Stomach smooth muscle (tissue), 2 donors: Measurements from ENCODE around the gene POLD1.

Experiments used
- H3K27ac ChIP-seq: one replicate; pipeline ENCODE4 v1.7.0; 2013; ENCODE audit warnings: mild to moderate bottlenecking, low read length, inconsistent platforms
- H3K27me3 ChIP-seq, 2 donors: one replicate each; pipeline ENCODE4 v1.7.0; 2013; ENCODE audit warnings: low read length in 2 of 2; ENCODE audit not compliant: insufficient read depth in 2 of 2, control insufficient read depth in 1 of 2
- H3K36me3 ChIP-seq, 2 donors: one replicate each; pipeline ENCODE4 v1.7.0; 2013; ENCODE audit warnings: low read length in 2 of 2; ENCODE audit not compliant: control insufficient read depth in 2 of 2, insufficient read depth in 2 of 2
- H3K4me1 ChIP-seq: one replicate; pipeline ENCODE4 v1.7.0; 2013; ENCODE audit warnings: low read length; ENCODE audit not compliant: control insufficient read depth, insufficient read depth
- H3K4me3 ChIP-seq, 2 donors: one replicate each; pipeline ENCODE4 v1.7.0; 2013; ENCODE audit warnings: low read length in 2 of 2
- H3K9ac ChIP-seq, 2 donors: one replicate each; pipeline ENCODE4 v1.7.0; 2013; ENCODE audit warnings: low read length in 2 of 2, mild to moderate bottlenecking in 1 of 2
- H3K9me3 ChIP-seq, 2 donors: one replicate each; pipeline ENCODE4 v1.7.0; 2013; ENCODE audit warnings: low read length in 2 of 2; ENCODE audit not compliant: control insufficient read depth in 2 of 2
- donor health status: healthy.
- donor health status: Pancreatic carcinoma.

Gene POLD1

DNA sequence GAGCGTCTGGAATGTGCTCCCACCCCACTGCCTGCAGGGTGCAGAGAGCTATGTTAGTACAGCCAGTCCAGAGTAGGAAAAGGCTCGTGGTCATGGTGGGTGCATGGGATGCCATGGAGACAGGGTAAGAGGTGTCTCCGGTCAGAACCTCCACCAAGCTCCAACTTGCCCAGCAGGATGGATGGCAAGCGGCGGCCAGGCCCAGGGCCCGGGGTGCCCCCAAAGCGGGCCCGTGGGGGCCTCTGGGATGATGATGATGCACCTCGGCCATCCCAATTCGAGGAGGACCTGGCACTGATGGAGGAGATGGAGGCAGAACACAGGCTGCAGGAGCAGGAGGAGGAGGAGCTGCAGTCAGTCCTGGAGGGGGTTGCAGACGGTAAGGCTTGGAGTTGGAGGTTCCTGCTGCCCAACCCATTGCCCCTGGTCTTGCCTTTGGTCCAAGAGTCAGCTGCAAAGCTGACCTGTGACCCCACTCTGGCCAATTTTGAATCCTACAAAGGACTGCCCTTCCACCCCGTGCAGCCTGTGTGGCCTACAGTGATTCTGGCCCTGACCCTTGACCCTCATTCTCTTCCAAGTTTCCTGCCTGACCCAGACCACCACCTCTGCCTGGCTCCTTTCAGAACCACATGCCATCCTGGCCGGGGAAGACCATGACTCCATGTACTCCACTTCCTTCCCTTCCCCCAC, 14.7 kb downstream of the POLD1 start:
- Histone ChIP-seq H3K9me3 (no peaks in the 10 kb centered on the region), H3K4me3 (no peak overlapping the region), H3K9ac (no peak overlapping the region), H3K27ac (no peak overlapping the region), H3K36me3 (no peaks in the 10 kb centered on the region), H3K4me1 (no peaks in the 10 kb centered on the region), H3K27me3 (no peaks in the 10 kb centered on the region)

DNA sequence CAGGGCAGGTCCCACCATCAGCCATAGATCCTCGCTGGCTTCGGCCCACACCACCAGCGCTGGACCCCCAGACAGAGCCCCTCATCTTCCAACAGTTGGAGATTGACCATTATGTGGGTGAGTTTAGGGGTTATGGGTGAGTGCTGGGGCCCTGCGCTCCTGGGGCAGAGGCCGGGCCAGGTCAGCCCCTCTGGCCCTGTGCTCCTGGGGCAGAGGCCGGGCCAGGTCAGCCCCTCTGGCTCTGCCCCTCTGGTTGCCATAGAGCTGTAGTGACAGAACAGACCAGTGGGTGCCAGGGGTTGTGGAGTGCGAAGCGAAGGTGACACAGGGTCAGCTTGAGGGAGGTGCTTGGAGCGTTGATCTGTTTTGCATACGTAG, 15.2 kb downstream of the POLD1 start:
- no peaks in the 10 kb centered on the region for H3K27me3 ChIP-seq
- H3K4me1 ChIP-seq, result no peaks in the 10 kb centered on the region
- no peak overlapping the region for H3K4me3 ChIP-seq
- H3K27ac ChIP-seq, result no peak overlapping the region
- no peak overlapping the region for H3K9ac ChIP-seq
- no peaks in the 10 kb centered on the region for H3K36me3 ChIP-seq
- no peaks in the 10 kb centered on the region for H3K9me3 ChIP-seq

DNA sequence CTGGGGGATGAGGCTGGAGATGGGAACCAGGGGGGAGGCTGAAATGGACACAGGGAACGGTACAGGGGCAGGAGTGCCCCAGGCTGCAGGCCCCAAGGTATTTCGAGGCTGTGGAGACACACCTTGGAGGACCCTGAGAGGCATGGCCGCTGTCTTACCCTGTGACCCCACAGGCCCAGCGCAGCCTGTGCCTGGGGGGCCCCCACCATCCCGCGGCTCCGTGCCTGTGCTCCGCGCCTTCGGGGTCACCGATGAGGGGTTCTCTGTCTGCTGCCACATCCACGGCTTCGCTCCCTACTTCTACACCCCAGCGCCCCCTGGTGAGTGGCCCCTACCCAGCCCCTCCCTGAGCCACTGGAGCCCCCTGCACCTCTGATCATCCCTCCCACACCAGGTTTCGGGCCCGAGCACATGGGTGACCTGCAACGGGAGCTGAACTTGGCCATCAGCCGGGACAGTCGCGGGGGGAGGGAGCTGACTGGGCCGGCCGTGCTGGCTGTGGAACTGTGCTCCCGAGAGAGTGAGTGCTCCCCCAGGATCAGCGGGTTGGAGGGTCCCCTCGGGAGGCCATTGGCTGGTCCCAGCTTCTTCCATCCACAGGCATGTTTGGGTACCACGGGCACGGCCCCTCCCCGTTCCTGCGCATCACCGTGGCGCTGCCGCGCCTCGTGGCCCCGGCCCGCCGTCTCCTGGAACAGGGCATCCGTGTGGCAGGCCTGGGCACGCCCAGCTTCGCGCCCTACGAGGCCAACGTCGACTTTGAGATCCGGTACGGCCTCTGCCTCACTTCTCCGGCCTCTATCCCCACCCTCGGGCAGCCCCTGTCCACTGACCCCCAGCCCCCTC, 17.7 kb downstream of the POLD1 start:
- H3K27ac ChIP-seq, result no peak overlapping the region
- no peaks in the 10 kb centered on the region for H3K27me3 ChIP-seq
- H3K36me3 ChIP-seq, result no peaks in the 10 kb centered on the region
- no peak overlapping the region for H3K4me3 ChIP-seq
- H3K4me1 ChIP-seq, result no peaks in the 10 kb centered on the region
- H3K9ac ChIP-seq, result no peak overlapping the region
- H3K9me3 ChIP-seq, result no peaks in the 10 kb centered on the region

DNA sequence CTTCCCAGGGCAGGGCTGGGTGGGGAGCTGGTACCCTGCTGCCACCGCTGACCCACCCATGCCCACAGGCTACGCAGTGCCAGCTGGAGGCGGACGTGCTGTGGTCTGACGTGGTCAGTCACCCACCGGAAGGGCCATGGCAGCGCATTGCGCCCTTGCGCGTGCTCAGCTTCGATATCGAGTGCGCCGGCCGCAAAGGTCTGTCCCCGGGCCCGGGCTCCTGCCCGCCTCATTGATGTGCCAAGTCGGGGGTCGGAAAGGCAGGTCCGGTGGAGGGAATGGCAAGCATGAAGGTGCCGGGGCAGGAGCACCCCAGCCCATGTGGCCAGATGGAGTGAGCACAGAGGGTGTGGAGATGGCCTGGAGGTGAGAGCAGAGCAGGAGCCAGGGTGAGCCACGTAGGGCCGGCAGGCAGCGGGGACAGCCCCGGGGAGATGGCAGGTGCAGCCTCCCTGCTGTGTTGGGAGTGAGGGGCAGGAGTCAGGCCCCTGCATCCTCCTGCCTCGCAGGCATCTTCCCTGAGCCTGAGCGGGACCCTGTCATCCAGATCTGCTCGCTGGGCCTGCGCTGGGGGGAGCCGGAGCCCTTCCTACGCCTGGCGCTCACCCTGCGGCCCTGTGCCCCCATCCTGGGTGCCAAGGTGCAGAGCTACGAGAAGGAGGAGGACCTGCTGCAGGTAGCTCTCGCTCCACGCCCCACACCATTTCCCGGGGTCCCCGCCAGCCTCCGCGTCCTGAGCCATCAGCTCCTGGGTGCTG, 18.6 kb downstream of the POLD1 start:
- H3K36me3 ChIP-seq, result no peaks in the 10 kb centered on the region
- H3K9me3 ChIP-seq, result no peaks in the 10 kb centered on the region
- no peak overlapping the region for H3K27ac ChIP-seq
- H3K4me3 ChIP-seq, result no peak overlapping the region
- no peaks in the 10 kb centered on the region for H3K4me1 ChIP-seq
- no peaks in the 10 kb centered on the region for H3K27me3 ChIP-seq
- no peak overlapping the region for H3K9ac ChIP-seq

DNA sequence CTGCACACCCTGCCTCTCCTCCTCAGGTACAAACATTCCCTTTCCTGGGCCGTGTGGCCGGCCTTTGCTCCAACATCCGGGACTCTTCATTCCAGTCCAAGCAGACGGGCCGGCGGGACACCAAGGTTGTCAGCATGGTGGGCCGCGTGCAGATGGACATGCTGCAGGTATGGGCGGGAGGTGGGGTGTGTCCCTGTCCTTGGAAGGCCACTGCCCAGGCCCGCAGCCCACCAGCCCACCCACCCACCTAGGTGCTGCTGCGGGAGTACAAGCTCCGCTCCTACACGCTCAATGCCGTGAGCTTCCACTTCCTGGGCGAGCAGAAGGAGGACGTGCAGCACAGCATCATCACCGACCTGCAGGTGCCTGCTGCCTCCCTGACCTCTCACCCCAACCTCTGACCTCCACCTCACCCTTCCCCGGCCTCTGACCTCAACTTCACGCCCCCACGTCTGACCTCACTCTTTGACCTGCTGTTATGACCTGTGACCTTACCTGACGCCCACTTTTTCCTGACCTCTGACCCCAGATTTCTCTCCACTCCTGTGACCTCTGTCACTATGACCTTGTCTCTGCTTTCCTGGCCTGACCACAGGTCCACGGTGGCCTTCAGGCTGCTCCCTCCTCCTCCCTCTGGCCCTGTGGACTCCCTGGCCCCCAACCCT, 22.1 kb downstream of the POLD1 start:
- Histone ChIP-seq H3K27me3 (no peaks in the 10 kb centered on the region), H3K4me1 (no peaks in the 10 kb centered on the region), H3K4me3 (no peak overlapping the region), H3K36me3 (peaks cover 0 to 6% of the 10 kb centered on the region in 2 donors), H3K9me3 (no peaks in the 10 kb centered on the region), H3K9ac (no peak overlapping the region), H3K27ac (no peak overlapping the region)

DNA sequence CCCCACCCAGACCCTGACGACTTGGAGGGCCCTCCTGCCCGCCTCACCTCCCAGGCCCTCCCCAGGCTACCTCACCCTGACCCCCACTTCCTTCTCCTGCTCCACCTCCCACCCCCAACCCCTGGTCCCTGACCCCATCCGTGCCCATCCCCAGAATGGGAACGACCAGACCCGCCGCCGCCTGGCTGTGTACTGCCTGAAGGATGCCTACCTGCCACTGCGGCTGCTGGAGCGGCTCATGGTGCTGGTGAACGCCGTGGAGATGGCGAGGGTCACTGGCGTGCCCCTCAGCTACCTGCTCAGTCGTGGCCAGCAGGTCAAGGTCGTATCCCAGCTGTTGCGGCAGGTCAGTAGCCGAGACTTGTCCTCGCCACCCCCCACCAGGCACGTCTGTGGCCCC, 22.7 kb downstream of the POLD1 start:
- H3K27ac ChIP-seq, result no peak overlapping the region
- no peak overlapping the region for H3K9ac ChIP-seq
- peaks cover 0 to 6% of the 10 kb centered on the region in 2 donors for H3K36me3 ChIP-seq
- H3K4me3 ChIP-seq, result no peak overlapping the region
- H3K4me1 ChIP-seq, result no peaks in the 10 kb centered on the region
- H3K9me3 ChIP-seq, result no peaks in the 10 kb centered on the region
- H3K27me3 ChIP-seq, result no peaks in the 10 kb centered on the region

DNA sequence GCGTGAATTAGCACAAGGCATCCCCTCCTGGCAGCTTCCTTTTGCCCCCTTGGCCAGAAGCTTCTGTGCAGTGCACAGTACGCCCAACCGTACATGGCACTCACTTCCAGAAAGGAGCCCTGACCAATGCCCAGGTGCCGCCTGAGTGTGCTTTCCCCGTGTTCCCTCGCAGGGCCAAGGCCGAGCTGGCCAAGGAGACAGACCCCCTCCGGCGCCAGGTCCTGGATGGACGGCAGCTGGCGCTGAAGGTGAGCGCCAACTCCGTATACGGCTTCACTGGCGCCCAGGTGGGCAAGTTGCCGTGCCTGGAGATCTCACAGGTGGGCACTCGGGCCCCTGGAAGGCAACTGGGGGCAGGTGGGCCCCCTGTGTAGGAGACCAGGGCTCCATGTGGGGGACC, 25.2 kb downstream of the POLD1 start:
- H3K4me3 ChIP-seq, result no peak overlapping the region
- peaks cover 0 to 6% of the 10 kb centered on the region in 2 donors for H3K36me3 ChIP-seq
- H3K9me3 ChIP-seq, result no peaks in the 10 kb centered on the region
- no peak overlapping the region for H3K9ac ChIP-seq
- H3K27ac ChIP-seq, result no peak overlapping the region
- H3K27me3 ChIP-seq, result no peaks in the 10 kb centered on the region
- H3K4me1 ChIP-seq, result no peaks in the 10 kb centered on the region

DNA sequence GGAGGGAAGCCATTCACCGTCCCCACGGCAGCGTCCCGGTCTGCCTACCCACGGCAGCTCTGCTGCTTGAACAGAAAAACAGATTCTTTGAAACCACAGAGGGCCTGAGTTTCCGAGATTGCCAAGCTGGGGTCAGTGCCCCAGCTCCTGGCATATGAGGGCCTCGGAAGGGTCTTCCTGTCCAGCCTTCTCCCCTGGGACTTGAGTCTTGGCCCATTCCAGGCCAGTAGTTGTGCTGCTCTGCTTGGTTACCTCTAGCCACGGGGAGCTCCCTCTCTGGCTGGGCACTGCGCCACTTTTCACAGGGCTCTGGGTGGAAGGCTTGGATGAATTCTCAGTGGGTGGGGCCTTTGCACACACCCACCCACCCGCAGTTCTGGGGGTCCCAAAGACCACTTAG, 26.0 kb downstream of the POLD1 start:
- no peak overlapping the region for H3K9ac ChIP-seq
- no peaks in the 10 kb centered on the region for H3K27me3 ChIP-seq
- no peaks in the 10 kb centered on the region for H3K9me3 ChIP-seq
- H3K27ac ChIP-seq, result no peak overlapping the region
- H3K36me3 ChIP-seq, result peaks cover 0 to 6% of the 10 kb centered on the region in 2 donors
- peaks cover 2% of the 10 kb centered on the region for H3K4me1 ChIP-seq
- no peak overlapping the region for H3K4me3 ChIP-seq

DNA sequence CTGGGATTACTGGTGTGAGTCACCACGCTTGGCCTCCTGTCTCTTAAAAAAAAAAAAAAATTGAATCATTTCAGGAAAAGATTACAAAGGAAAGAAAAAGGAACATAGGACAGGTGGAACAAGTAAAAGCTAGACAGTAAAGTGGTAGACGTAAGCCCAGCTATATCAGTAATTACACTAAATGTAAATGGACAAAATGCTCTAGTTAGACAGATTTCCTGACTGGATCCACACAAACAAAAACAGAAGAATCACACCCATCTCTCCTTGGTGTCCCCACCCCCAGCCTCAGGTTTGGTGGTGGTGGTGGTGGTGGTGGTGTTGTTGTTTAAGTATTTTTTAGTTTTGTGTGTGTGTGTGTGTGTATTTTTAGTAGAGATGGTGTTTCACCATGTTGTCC, 28.3 kb downstream of the POLD1 start:
- Histone ChIP-seq H3K27me3 (no peaks in the 10 kb centered on the region), H3K9me3 (no peaks in the 10 kb centered on the region), H3K9ac (no peak overlapping the region), H3K36me3 (peaks cover 0 to 6% of the 10 kb centered on the region in 2 donors), H3K4me3 (no peak overlapping the region), H3K4me1 (peaks cover 2% of the 10 kb centered on the region), H3K27ac (no peak overlapping the region)

DNA sequence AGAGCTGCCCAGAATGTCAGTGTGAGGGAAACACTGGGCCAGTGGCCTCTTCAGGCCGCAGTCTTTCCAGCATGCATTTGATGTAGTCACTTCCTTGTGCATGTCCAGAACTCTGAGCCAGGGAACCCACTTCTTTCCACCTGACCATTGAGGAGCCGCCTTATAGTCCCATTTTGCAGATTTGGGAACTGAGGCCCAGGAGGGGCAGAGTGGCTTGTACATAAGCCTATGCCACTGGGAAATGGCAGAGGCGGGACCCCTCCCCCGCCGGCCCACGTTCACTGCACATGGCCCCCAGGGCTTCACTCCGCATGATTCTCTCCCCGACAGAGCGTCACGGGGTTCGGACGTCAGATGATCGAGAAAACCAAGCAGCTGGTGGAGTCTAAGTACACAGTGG, 28.9 kb downstream of the POLD1 start:
- Histone ChIP-seq H3K4me1 (peaks cover 2% of the 10 kb centered on the region), H3K27me3 (peaks cover 3 to 4% of the 10 kb centered on the region in 2 donors), H3K36me3 (peaks cover 0 to 6% of the 10 kb centered on the region in 2 donors), H3K9ac (no peak overlapping the region), H3K4me3 (no peak overlapping the region), H3K9me3 (no peaks in the 10 kb centered on the region), H3K27ac (no peak overlapping the region)
